GM12874 (cell line): ENCODE data around the gene KRTAP10-8.

ENCODE experiments used
- CTCF ChIP-seq: IDR thresholded peaks from 2 replicates; pipeline ENCODE4 v1.5.1; 2011; ENCODE audit warnings: low read depth, mild to moderate bottlenecking, control low read depth, low read length, moderate library complexity; ENCODE audit not compliant: insufficient read depth

Gene KRTAP10-8

GRCh38 chr21:44630440-44630839 is 18.6 kb downstream of the KRTAP10-8 start:
- TF ChIP-seq CTCF, result no peak

GRCh38 chr21:44632067-44632466 is 20.2 kb downstream of the KRTAP10-8 start:
- no peak for TF ChIP-seq CTCF

- TF ChIP-seq CTCF, result no peak
Measured at GRCh38 chr21:44636209-44637017, 24.5 kb downstream of the KRTAP10-8 start.

- TF ChIP-seq CTCF, result no peak
Measured at GRCh38 chr21:44637018-44637850, 25.4 kb downstream of the KRTAP10-8 start, which contains the start of gene KRTAP10-10. TSS of gene KRTAP10-10 (plus strand) at chr21:44637356. CDS start at chr21:44637418, 62 bp downstream.

GRCh38 chr21:44639331-44639655 is 27.4 kb downstream of the KRTAP10-8 start:
- TF ChIP-seq CTCF, result no peak

GRCh38 chr21:44640761-44641160 is 28.9 kb downstream of the KRTAP10-8 start:
- no peak for TF ChIP-seq CTCF

GRCh38 chr21:44643741-44644310 is 31.9 kb downstream of the KRTAP10-8 start:
- no peak for TF ChIP-seq CTCF
